ENCODE results near the gene AKIRIN2. TPM values are rescaled to one million over a fixed set of nuclear protein-coding genes. Genes with fewer than 3 reads are reported as not detected.
"Not testable (repeated sequence)": the region's sequence is repeated elsewhere in the genome, so short reads cannot be mapped to it uniquely, and the experiment has no call there.

Gene AKIRIN2
- total and polyA plus RNA-seq, 7 donors, result 16.6 to 40.2 (median 19.3) TPM

- intact Hi-C loops (cut with DNase I), result no loop called here
- DNase-seq, result no peak
- WGBS, 2 donors, result 35 to 44% methylated on average over 8 of the region's 8 CpGs
- Histone ChIP-seq H3K4me1 (peaks cover 0 to 56% (median 41%) of the 10 kb centered on the region in 4 donors), H3K9me3 (no peaks in the 10 kb centered on the region), H3K36me3 (no peaks in the 10 kb centered on the region), H3K27me3 (no peaks in the 10 kb centered on the region), H3K27ac (peak overlapping the region; percentile 30 to 97 (median 79)), H3K4me3 (peak overlapping the region in 3 of 4 donors; percentile 82 to 88 (median 84))
- TF ChIP-seq, protein P1, sequence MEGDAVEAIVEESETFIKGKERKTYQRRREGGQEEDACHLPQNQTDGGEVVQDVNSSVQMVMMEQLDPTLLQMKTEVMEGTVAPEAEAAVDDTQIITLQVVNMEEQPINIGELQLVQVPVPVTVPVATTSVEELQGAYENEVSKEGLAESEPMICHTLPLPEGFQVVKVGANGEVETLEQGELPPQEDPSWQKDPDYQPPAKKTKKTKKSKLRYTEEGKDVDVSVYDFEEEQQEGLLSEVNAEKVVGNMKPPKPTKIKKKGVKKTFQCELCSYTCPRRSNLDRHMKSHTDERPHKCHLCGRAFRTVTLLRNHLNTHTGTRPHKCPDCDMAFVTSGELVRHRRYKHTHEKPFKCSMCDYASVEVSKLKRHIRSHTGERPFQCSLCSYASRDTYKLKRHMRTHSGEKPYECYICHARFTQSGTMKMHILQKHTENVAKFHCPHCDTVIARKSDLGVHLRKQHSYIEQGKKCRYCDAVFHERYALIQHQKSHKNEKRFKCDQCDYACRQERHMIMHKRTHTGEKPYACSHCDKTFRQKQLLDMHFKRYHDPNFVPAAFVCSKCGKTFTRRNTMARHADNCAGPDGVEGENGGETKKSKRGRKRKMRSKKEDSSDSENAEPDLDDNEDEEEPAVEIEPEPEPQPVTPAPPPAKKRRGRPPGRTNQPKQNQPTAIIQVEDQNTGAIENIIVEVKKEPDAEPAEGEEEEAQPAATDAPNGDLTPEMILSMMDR (IDR thresholded peaks at IDR 0.05), result no peak
- peak in 1 of 4 donors; percentile 4 for TF ChIP-seq EP300 (IDR thresholded peaks at IDR 0.05)
These were observed 4.2 kb downstream of the AKIRIN2 start for GRCh38 chr6:87697581-87698546.

- H3K36me3 ChIP-seq; DNase-seq; H3K9me3 ChIP-seq; H3K27me3 ChIP-seq; H3K4me3 ChIP-seq; intact Hi-C loops (cut with DNase I): not testable (repeated sequence)
- WGBS, 2 donors, result 95 to 96% methylated on average over 12 of the region's 12 CpGs
- H3K4me1 ChIP-seq, result peaks cover 0 to 58% (median 44%) of the 10 kb centered on the region in 4 donors
- H3K27ac ChIP-seq, result peak overlapping the region in 2 of 4 donors; percentile 96 to 97
These were observed 5.2 kb downstream of the AKIRIN2 start for GRCh38 chr6:87696817-87697216.

DNA sequence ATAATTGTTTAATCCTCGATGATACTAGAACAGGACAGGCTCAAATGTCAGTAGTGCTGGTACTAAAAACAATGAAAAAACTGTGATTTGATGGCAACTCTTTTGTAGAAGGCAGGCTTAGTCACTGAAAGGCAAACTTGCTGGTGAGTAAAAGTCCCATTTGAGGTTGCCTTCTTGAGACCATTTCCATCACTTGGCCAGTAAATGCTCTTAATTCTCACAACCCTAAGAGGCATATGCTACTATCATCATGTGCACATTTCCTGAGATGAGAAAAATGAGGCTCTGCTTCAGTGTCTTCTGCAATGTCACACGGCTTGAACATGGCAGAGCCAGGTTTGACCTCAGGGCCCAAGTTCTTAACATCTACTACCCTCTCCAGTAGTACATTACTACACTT lies 9.9 kb downstream of the AKIRIN2 start:
- Histone ChIP-seq H3K4me1 (peaks cover 0 to 76% (median 43%) of the 10 kb centered on the region in 4 donors), H3K27me3 (no peaks in the 10 kb centered on the region), H3K9me3 (no peaks in the 10 kb centered on the region), H3K27ac (peak overlapping the region in 2 of 4 donors; percentile 15 to 27), H3K4me3 (no peak overlapping the region), H3K36me3 (no peaks in the 10 kb centered on the region)
- intact Hi-C loops (cut with DNase I), result no loop called here
- no peak for DNase-seq
- WGBS, 2 donors, result 83 to 84% methylated on average over 2 of the region's 2 CpGs
- TF ChIP-seq POLR2AphosphoS5 (IDR thresholded peaks at IDR 0.05), result no peak

- peaks cover 0 to 67% (median 31%) of the 10 kb centered on the region in 4 donors for H3K4me1 ChIP-seq
- H3K27ac ChIP-seq, result no peak overlapping the region
- DNase-seq, result no peak
- intact Hi-C loops (cut with DNase I), result no loop called here
- no peaks in the 10 kb centered on the region for H3K9me3 ChIP-seq
- TF ChIP-seq, protein P1 (IDR thresholded peaks at IDR 0.05), result no peak
- TF ChIP-seq POLR2A (IDR thresholded peaks at IDR 0.05) (no peak), POLR2AphosphoS5 (IDR thresholded peaks at IDR 0.05) (no peak)
- H3K27me3 ChIP-seq, result no peaks in the 10 kb centered on the region
- WGBS, 2 donors, result 87 to 95% methylated on average over 3 of the region's 3 CpGs
- H3K36me3 ChIP-seq, result no peaks in the 10 kb centered on the region
- H3K4me3 ChIP-seq, result no peak overlapping the region
These were observed 11.6 kb downstream of the AKIRIN2 start for GRCh38 chr6:87690441-87690840.

DNA sequence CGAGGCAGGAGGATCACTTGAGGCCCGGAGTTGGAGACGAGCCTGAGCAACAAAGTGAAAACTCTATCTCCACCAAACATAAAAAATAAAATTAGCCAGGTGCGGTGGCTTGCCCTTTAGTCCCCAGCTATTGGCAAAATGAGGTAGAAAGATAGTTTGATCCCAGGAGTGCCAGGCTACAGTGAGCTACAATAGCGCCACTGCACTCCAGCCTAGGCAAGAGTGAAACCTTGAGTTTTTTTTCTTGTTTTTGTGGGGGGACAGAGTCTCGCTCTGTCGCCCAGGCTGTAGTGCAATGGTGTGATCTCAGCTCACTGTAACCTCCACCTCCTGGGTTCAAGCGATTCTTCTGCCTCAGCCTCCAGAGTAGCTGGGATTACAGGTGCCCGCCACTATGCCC lies 14.1 kb downstream of the AKIRIN2 start:
- intact Hi-C loops (cut with DNase I); H3K4me3 ChIP-seq; H3K9me3 ChIP-seq; H3K36me3 ChIP-seq; H3K27ac ChIP-seq; H3K27me3 ChIP-seq; DNase-seq: not testable (repeated sequence)
- peaks cover 0 to 61% (median 35%) of the 10 kb centered on the region in 4 donors for H3K4me1 ChIP-seq
- WGBS, 2 donors, result 95 to 96% methylated on average over 9 of the region's 9 CpGs

GRCh38 chr6:87687296-87687695 lies 14.7 kb downstream of the AKIRIN2 start:
- H3K36me3 ChIP-seq, result no peaks in the 10 kb centered on the region
- H3K27ac ChIP-seq, result no peak overlapping the region
- TF ChIP-seq POLR2AphosphoS5 (IDR thresholded peaks at IDR 0.05) (no peak), POLR2A (IDR thresholded peaks at IDR 0.05) (no peak), EP300 (IDR thresholded peaks at IDR 0.05) (no peak)
- TF ChIP-seq, protein P1 (IDR thresholded peaks at IDR 0.05), result no peak
- H3K4me3 ChIP-seq, result no peak overlapping the region
- no peaks in the 10 kb centered on the region for H3K9me3 ChIP-seq
- WGBS, 2 donors, result 73 to 89% methylated on average over 3 of the region's 3 CpGs
- no peaks in the 10 kb centered on the region for H3K27me3 ChIP-seq
- no peak for DNase-seq
- H3K4me1 ChIP-seq, result peaks cover 0 to 63% (median 38%) of the 10 kb centered on the region in 4 donors
- intact Hi-C loops (cut with DNase I), result no loop called here

- 95 to 96% methylated on average over 11 of the region's 11 CpGs for WGBS, 2 donors
- H3K9me3 ChIP-seq; DNase-seq; intact Hi-C loops (cut with DNase I); H3K36me3 ChIP-seq; H3K4me3 ChIP-seq; H3K27ac ChIP-seq; H3K27me3 ChIP-seq: not testable (repeated sequence)
- H3K4me1 ChIP-seq, result peaks cover 0 to 61% (median 38%) of the 10 kb centered on the region in 4 donors
These were observed 15.3 kb downstream of the AKIRIN2 start for GRCh38 chr6:87686636-87687205.
